OCI-LY7 (cell line): Measurements from ENCODE around the gene PEX3.

Experiments
- CTCF ChIP-seq: fragments of 200-600 bp; sonication (generic); conservative IDR thresholded peaks from 2 replicates; pipeline ENCODE4 v1.5.1; 2014; ENCODE audit warnings: mild to moderate bottlenecking, antibody characterized with exemption, low read length, moderate library complexity, mixed read lengths
- EZH2phosphoT487 ChIP-seq: fragments of 200-600 bp; sonication (generic); IDR thresholded peaks from 2 replicates; pipeline ENCODE4 v1.6.1; 2018; ENCODE audit warnings: low read depth, borderline replicate concordance, mild to moderate bottlenecking, mixed run types, antibody characterized with exemption, low read length, moderate library complexity, mixed read lengths

DNA sequence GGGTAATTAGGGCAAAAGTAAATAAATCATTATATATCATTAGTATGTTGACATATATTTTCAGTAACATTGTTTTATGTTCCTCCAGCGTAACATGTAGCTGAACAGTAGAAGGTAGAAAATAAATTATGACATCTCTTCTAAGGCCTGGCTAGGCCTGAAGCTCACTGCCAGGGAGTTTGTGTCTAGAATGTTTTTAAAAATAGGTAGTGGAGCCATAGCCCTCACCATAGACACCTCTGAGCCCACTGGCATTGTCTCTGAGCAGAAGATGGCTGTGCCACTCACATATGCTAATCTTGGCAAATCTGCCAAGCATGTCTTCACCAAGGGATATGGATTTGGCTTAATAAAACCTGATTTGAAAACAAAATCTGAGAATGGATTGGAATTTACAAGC, 39.6 kb downstream of the PEX3 start:
- no peak for TF ChIP-seq CTCF
- no peak for TF ChIP-seq EZH2phosphoT487
